ENCODE results near the gene ALDH1A3. TPM values are rescaled to one million over a fixed set of nuclear protein-coding genes. Genes with fewer than 3 reads are reported as not detected.
"Not testable (repeated sequence)": the region's sequence is repeated elsewhere in the genome, so short reads cannot be mapped to it uniquely, and the experiment has no call there.

Gene ALDH1A3
- not detected for total RNA-seq

GRCh38 chr15:100879464-100880138, at the start of gene ALDH1A3:
Gene ALDH1A3, plus strand, starts transcription at chr15:100879831. Its CDS starts 77 bp downstream, at chr15:100879908.
- CTCF ChIA-PET, result no interaction called here
- POLR2A ChIA-PET, result no interaction called here

- POLR2A ChIA-PET, result no interaction called here
- CTCF ChIA-PET, result no interaction called here
Observed at GRCh38 chr15:100831467-100831866, 48.2 kb upstream of the ALDH1A3 start.

- CTCF ChIA-PET, result no interaction called here
- POLR2A ChIA-PET, result no interaction called here
Observed at GRCh38 chr15:100832149-100832942, 47.3 kb upstream of the ALDH1A3 start.

GRCh38 chr15:100833417-100834389, 45.9 kb upstream of the ALDH1A3 start:
- POLR2A ChIA-PET, result no interaction called here
- CTCF ChIA-PET, result no interaction called here

GRCh38 chr15:100834731-100835130, 44.9 kb upstream of the ALDH1A3 start:
- ChIA-PET POLR2A (no interaction called here), CTCF (no interaction called here)

GRCh38 chr15:100835636-100836035, 44.0 kb upstream of the ALDH1A3 start:
- POLR2A ChIA-PET, result no interaction called here
- CTCF ChIA-PET, result no interaction called here

- ChIA-PET CTCF (no interaction called here), POLR2A (no interaction called here)
Observed at GRCh38 chr15:100836501-100836900, 43.1 kb upstream of the ALDH1A3 start.

GRCh38 chr15:100841426-100841825, 38.2 kb upstream of the ALDH1A3 start:
- CTCF ChIA-PET, result no interaction called here
- POLR2A ChIA-PET, result no interaction called here

GRCh38 chr15:100842756-100843730, 36.6 kb upstream of the ALDH1A3 start:
- ChIA-PET CTCF (interaction anchor here (1.4 kb wide), 1 partner anchor 165 kb away, joined by 3 read pairs; no protein-coding TSS in a partner anchor), POLR2A (no interaction called here)

GRCh38 chr15:100844167-100844566, 35.5 kb upstream of the ALDH1A3 start:
- CTCF ChIA-PET, result no interaction called here
- POLR2A ChIA-PET, result no interaction called here

- CTCF ChIA-PET, result no interaction called here
- POLR2A ChIA-PET, result no interaction called here
Observed at GRCh38 chr15:100844778-100845177, 34.9 kb upstream of the ALDH1A3 start.

GRCh38 chr15:100847194-100847593, 32.4 kb upstream of the ALDH1A3 start:
- ChIA-PET CTCF (no interaction called here), POLR2A (no interaction called here)

GRCh38 chr15:100849021-100849854, 30.4 kb upstream of the ALDH1A3 start:
- ChIA-PET POLR2A (no interaction called here), CTCF (interaction anchor here (0.6 kb wide), 1 partner anchor 31 kb away, joined by 3 read pairs; no protein-coding TSS in a partner anchor)

- POLR2A ChIA-PET, result no interaction called here
Observed at GRCh38 chr15:100849855-100850218, 29.8 kb upstream of the ALDH1A3 start.

GRCh38 chr15:100851428-100852015, 28.1 kb upstream of the ALDH1A3 start:
- CTCF ChIA-PET, POLR2A ChIA-PET: not testable (repeated sequence)

More at GRCh38 chr15:100849855-100850218, 29.8 kb upstream of the ALDH1A3 start:
- CTCF ChIA-PET, result no interaction called here

- POLR2A ChIA-PET, result no interaction called here
- CTCF ChIA-PET, result no interaction called here
Observed at GRCh38 chr15:100852630-100853029, 27.0 kb upstream of the ALDH1A3 start.

- ChIA-PET POLR2A (no interaction called here), CTCF (no interaction called here)
Observed at GRCh38 chr15:100853676-100854440, 25.8 kb upstream of the ALDH1A3 start.
